ENCODE data around the gene C2orf81. TPM values are rescaled to one million over a fixed set of nuclear protein-coding genes. Genes with fewer than 3 reads are reported as not detected.

C2orf81 gene
- polyA plus RNA-seq, 1 donor: 2.0 TPM

- no peak overlapping the region for H3K27ac ChIP-seq (ENCODE audit: low read length)
- no CpG with 5 or more reads among the region's 5 CpGs for WGBS (ENCODE audit: insufficient coverage, low lambda C conversion rate)
- H3K4me3 ChIP-seq (ENCODE audit: low read length): peak overlapping the region; percentile 79
Measured at GRCh38 chr2:74390606-74391005, 30.8 kb downstream of the C2orf81 start.

GRCh38 chr2:74387346-74387745 lies 34.1 kb downstream of the C2orf81 start:
- peaks cover 9% of the 10 kb centered on the region for H3K4me1 ChIP-seq (ENCODE audit: control insufficient read depth, insufficient read depth, low read length)

More at GRCh38 chr2:74390606-74391005, 30.8 kb downstream of the C2orf81 start:
- Histone ChIP-seq H3K9me3 (ENCODE audit: control insufficient read depth, low read depth, low read length) (no peaks in the 10 kb centered on the region), H3K36me3 (ENCODE audit: control insufficient read depth, insufficient read depth, low read length) (peaks cover 1% of the 10 kb centered on the region), H3K27me3 (ENCODE audit: control insufficient read depth, insufficient read depth, low read length) (peaks cover 3% of the 10 kb centered on the region), H3K4me1 (ENCODE audit: control insufficient read depth, insufficient read depth, low read length) (peaks cover 12% of the 10 kb centered on the region)
- DNase-seq: no peak

GRCh38 chr2:74385396-74385795 lies 36.0 kb downstream of the C2orf81 start:
- Histone ChIP-seq H3K27ac (ENCODE audit: low read length) (no peak overlapping the region), H3K36me3 (ENCODE audit: control insufficient read depth, insufficient read depth, low read length) (peaks cover 10% of the 10 kb centered on the region), H3K4me1 (ENCODE audit: control insufficient read depth, insufficient read depth, low read length) (peaks cover 3% of the 10 kb centered on the region), H3K4me3 (ENCODE audit: low read length) (no peak overlapping the region), H3K27me3 (ENCODE audit: control insufficient read depth, insufficient read depth, low read length) (no peaks in the 10 kb centered on the region), H3K9me3 (ENCODE audit: control insufficient read depth, low read depth, low read length) (no peaks in the 10 kb centered on the region)
- DNase-seq: no peak
- no CpG with 5 or more reads among the region's 8 CpGs for WGBS (ENCODE audit: insufficient coverage, low lambda C conversion rate)

More at GRCh38 chr2:74387346-74387745, 34.1 kb downstream of the C2orf81 start:
- H3K36me3 ChIP-seq (ENCODE audit: control insufficient read depth, insufficient read depth, low read length): peaks cover 10% of the 10 kb centered on the region
- H3K27me3 ChIP-seq (ENCODE audit: control insufficient read depth, insufficient read depth, low read length): no peaks in the 10 kb centered on the region
- H3K9me3 ChIP-seq (ENCODE audit: control insufficient read depth, low read depth, low read length): no peaks in the 10 kb centered on the region
- no peak for DNase-seq
- no CpG with 5 or more reads among the region's 1 CpG for WGBS (ENCODE audit: insufficient coverage, low lambda C conversion rate)
- H3K4me3 ChIP-seq (ENCODE audit: low read length): no peak overlapping the region
- no peak overlapping the region for H3K27ac ChIP-seq (ENCODE audit: low read length)

GRCh38 chr2:74384051-74384450 lies 37.4 kb downstream of the C2orf81 start:
- H3K27ac ChIP-seq (ENCODE audit: low read length): no peak overlapping the region
- no CpG with 5 or more reads among the region's 3 CpGs for WGBS (ENCODE audit: insufficient coverage, low lambda C conversion rate)

GRCh38 chr2:74383254-74383653 lies 38.2 kb downstream of the C2orf81 start:
- no CpG with 5 or more reads among the region's 1 CpG for WGBS (ENCODE audit: insufficient coverage, low lambda C conversion rate)
- Histone ChIP-seq H3K9me3 (ENCODE audit: control insufficient read depth, low read depth, low read length) (no peaks in the 10 kb centered on the region), H3K4me1 (ENCODE audit: control insufficient read depth, insufficient read depth, low read length) (peaks cover 5% of the 10 kb centered on the region), H3K27ac (ENCODE audit: low read length) (no peak overlapping the region), H3K27me3 (ENCODE audit: control insufficient read depth, insufficient read depth, low read length) (no peaks in the 10 kb centered on the region), H3K4me3 (ENCODE audit: low read length) (no peak overlapping the region), H3K36me3 (ENCODE audit: control insufficient read depth, insufficient read depth, low read length) (peaks cover 10% of the 10 kb centered on the region)
- DNase-seq: no peak

More at GRCh38 chr2:74384051-74384450, 37.4 kb downstream of the C2orf81 start:
- H3K36me3 ChIP-seq (ENCODE audit: control insufficient read depth, insufficient read depth, low read length): peaks cover 10% of the 10 kb centered on the region
- H3K9me3 ChIP-seq (ENCODE audit: control insufficient read depth, low read depth, low read length): no peaks in the 10 kb centered on the region
- H3K27me3 ChIP-seq (ENCODE audit: control insufficient read depth, insufficient read depth, low read length): no peaks in the 10 kb centered on the region
- no peak overlapping the region for H3K4me3 ChIP-seq (ENCODE audit: low read length)
- no peak for DNase-seq
- peaks cover 5% of the 10 kb centered on the region for H3K4me1 ChIP-seq (ENCODE audit: control insufficient read depth, insufficient read depth, low read length)

- no CpG with 5 or more reads among the region's 3 CpGs for WGBS (ENCODE audit: insufficient coverage, low lambda C conversion rate)
- Histone ChIP-seq H3K36me3 (ENCODE audit: control insufficient read depth, insufficient read depth, low read length) (peaks cover 23% of the 10 kb centered on the region), H3K27me3 (ENCODE audit: control insufficient read depth, insufficient read depth, low read length) (no peaks in the 10 kb centered on the region), H3K9me3 (ENCODE audit: control insufficient read depth, low read depth, low read length) (no peaks in the 10 kb centered on the region), H3K27ac (ENCODE audit: low read length) (no peak overlapping the region), H3K4me1 (ENCODE audit: control insufficient read depth, insufficient read depth, low read length) (peaks cover 5% of the 10 kb centered on the region), H3K4me3 (ENCODE audit: low read length) (no peak overlapping the region)
- DNase-seq: no peak
Measured at GRCh38 chr2:74381751-74382150, 39.7 kb downstream of the C2orf81 start.

GRCh38 chr2:74379851-74380789 lies 41.3 kb downstream of the C2orf81 start, which contains the start of gene DCTN1:
TSS of gene DCTN1 (minus strand) at chr2:74380311. CDS start at chr2:74380037, 274 bp downstream.
- Histone ChIP-seq H3K4me1 (ENCODE audit: control insufficient read depth, insufficient read depth, low read length) (peaks cover 5% of the 10 kb centered on the region), H3K27ac (ENCODE audit: low read length) (no peak within 1 kb of the TSS), H3K4me3 (ENCODE audit: low read length) (no peak within 1 kb of the TSS), H3K36me3 (ENCODE audit: control insufficient read depth, insufficient read depth, low read length) (peaks cover 32% of the 10 kb centered on the region), H3K27me3 (ENCODE audit: control insufficient read depth, insufficient read depth, low read length) (no peaks in the 10 kb centered on the region), H3K9me3 (ENCODE audit: control insufficient read depth, low read depth, low read length) (no peaks in the 10 kb centered on the region)
- DNase-seq: peak; percentile 26 to 42
- no CpG with 5 or more reads among the region's 14 CpGs for WGBS (ENCODE audit: insufficient coverage, low lambda C conversion rate)

GRCh38 chr2:74378007-74378406 lies 43.4 kb downstream of the C2orf81 start:
- Histone ChIP-seq H3K4me3 (ENCODE audit: low read length) (no peak overlapping the region), H3K27me3 (ENCODE audit: control insufficient read depth, insufficient read depth, low read length) (no peaks in the 10 kb centered on the region), H3K36me3 (ENCODE audit: control insufficient read depth, insufficient read depth, low read length) (peaks cover 29% of the 10 kb centered on the region), H3K9me3 (ENCODE audit: control insufficient read depth, low read depth, low read length) (no peaks in the 10 kb centered on the region), H3K4me1 (ENCODE audit: control insufficient read depth, insufficient read depth, low read length) (peaks cover 15% of the 10 kb centered on the region), H3K27ac (ENCODE audit: low read length) (no peak overlapping the region)
- no CpG with 5 or more reads among the region's 10 CpGs for WGBS (ENCODE audit: insufficient coverage, low lambda C conversion rate)
- no peak for DNase-seq

- H3K4me1 ChIP-seq (ENCODE audit: control insufficient read depth, insufficient read depth, low read length): peaks cover 16% of the 10 kb centered on the region
- no peak overlapping the region for H3K27ac ChIP-seq (ENCODE audit: low read length)
- DNase-seq: no peak
- no peaks in the 10 kb centered on the region for H3K9me3 ChIP-seq (ENCODE audit: control insufficient read depth, low read depth, low read length)
- WGBS (ENCODE audit: insufficient coverage, low lambda C conversion rate): no CpG with 5 or more reads among the region's 2 CpGs
- H3K27me3 ChIP-seq (ENCODE audit: control insufficient read depth, insufficient read depth, low read length): no peaks in the 10 kb centered on the region
- peaks cover 45% of the 10 kb centered on the region for H3K36me3 ChIP-seq (ENCODE audit: control insufficient read depth, insufficient read depth, low read length)
- no peak overlapping the region for H3K4me3 ChIP-seq (ENCODE audit: low read length)
Measured at GRCh38 chr2:74375838-74376237, 45.6 kb downstream of the C2orf81 start.

GRCh38 chr2:74374509-74375205 lies 46.8 kb downstream of the C2orf81 start:
- Histone ChIP-seq H3K27ac (ENCODE audit: low read length) (peak overlapping the region; percentile 19), H3K36me3 (ENCODE audit: control insufficient read depth, insufficient read depth, low read length) (peaks cover 57% of the 10 kb centered on the region), H3K4me3 (ENCODE audit: low read length) (peak overlapping the region; percentile 37), H3K4me1 (ENCODE audit: control insufficient read depth, insufficient read depth, low read length) (peaks cover 12% of the 10 kb centered on the region), H3K27me3 (ENCODE audit: control insufficient read depth, insufficient read depth, low read length) (no peaks in the 10 kb centered on the region), H3K9me3 (ENCODE audit: control insufficient read depth, low read depth, low read length) (no peaks in the 10 kb centered on the region)
- no CpG with 5 or more reads among the region's 19 CpGs for WGBS (ENCODE audit: insufficient coverage, low lambda C conversion rate)
- DNase-seq: peak; percentile 68 to 72
